ENCODE measurements around the gene NT5C3B. TPM values are rescaled to one million over a fixed set of nuclear protein-coding genes. Genes with fewer than 3 reads are reported as not detected.

The NT5C3B gene
- total RNA-seq, 1 donor: 69.8 TPM

DNA sequence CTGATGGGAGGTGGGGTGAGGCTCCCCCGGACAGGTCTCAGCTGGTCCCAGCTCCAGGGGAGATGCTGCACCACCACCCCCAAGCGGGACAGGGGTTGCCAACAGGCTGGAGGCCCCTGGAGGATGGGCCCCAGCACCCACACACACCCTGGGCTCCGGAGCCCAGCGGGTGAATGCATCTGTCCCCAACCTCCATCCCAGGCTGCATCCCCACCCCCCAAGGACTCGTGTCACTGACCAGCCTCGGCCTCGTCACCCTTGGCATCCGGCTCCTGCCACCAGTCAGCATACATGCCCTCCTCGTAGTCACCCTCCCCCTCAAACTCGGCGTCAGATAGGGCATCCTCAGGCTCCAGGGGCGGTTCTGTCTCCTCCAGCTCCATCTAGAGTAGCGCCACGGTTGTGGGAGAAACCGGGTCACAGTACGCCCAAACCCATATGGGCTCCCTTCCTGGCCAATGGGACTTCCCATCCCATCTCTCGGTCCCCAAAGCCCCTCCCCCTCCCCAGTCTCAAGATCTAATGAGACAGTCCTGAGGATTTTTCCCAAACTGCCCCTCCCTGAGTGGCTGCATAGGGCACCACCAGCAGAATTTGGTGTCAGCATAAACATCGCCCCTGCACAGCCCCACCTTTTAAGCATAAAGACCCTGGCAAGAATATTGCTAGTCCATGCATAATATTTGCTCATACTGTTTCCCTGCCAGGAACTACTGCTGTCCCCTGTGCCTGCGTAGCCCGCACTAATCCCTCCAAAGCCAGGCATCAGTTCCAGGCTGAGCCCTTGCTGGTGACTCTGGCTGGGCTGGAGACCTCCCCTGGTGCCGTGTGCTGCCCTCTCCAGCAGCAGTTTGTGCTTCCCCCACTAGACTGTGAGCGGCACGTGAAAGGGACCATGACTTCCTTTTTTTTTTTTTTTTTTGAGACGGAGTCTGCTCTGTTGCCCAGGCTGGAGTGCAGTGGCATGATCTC lies 32.7 kb downstream of the NT5C3B start:
- H3K27me3 ChIP-seq (ENCODE audit: insufficient read depth, low read length): no peaks in the 10 kb centered on the region
- TF ChIP-seq, protein P1, sequence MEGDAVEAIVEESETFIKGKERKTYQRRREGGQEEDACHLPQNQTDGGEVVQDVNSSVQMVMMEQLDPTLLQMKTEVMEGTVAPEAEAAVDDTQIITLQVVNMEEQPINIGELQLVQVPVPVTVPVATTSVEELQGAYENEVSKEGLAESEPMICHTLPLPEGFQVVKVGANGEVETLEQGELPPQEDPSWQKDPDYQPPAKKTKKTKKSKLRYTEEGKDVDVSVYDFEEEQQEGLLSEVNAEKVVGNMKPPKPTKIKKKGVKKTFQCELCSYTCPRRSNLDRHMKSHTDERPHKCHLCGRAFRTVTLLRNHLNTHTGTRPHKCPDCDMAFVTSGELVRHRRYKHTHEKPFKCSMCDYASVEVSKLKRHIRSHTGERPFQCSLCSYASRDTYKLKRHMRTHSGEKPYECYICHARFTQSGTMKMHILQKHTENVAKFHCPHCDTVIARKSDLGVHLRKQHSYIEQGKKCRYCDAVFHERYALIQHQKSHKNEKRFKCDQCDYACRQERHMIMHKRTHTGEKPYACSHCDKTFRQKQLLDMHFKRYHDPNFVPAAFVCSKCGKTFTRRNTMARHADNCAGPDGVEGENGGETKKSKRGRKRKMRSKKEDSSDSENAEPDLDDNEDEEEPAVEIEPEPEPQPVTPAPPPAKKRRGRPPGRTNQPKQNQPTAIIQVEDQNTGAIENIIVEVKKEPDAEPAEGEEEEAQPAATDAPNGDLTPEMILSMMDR (IDR thresholded peaks at IDR 0.05; ENCODE audit: extremely low read depth, low read depth, low read length): no peak
- H3K4me2 ChIP-seq (ENCODE audit: insufficient read depth, low read length): no peak overlapping the region
- no peaks in the 10 kb centered on the region for H3K9me3 ChIP-seq (ENCODE audit: low read depth, low read length)
- H4K20me1 ChIP-seq (ENCODE audit: insufficient read depth, low read length): peaks cover 13% of the 10 kb centered on the region
- no peaks in the 10 kb centered on the region for H3K79me2 ChIP-seq (ENCODE audit: insufficient read depth, low read length)
- peak; percentile 71 for DNase-seq (ENCODE audit: insufficient read length, low spot score, missing footprints)
- no peak overlapping the region for H3K4me3 ChIP-seq (ENCODE audit: insufficient read depth, low read length)
- H3K36me3 ChIP-seq (ENCODE audit: insufficient read depth, low read length): peaks cover 28% of the 10 kb centered on the region
- H2AFZ ChIP-seq (ENCODE audit: low read length): no peak overlapping the region
- H3K27ac ChIP-seq (ENCODE audit: low read depth, low read length): no peak overlapping the region
- H3K4me1 ChIP-seq (ENCODE audit: insufficient read depth, low read length): peaks cover 4% of the 10 kb centered on the region

DNA sequence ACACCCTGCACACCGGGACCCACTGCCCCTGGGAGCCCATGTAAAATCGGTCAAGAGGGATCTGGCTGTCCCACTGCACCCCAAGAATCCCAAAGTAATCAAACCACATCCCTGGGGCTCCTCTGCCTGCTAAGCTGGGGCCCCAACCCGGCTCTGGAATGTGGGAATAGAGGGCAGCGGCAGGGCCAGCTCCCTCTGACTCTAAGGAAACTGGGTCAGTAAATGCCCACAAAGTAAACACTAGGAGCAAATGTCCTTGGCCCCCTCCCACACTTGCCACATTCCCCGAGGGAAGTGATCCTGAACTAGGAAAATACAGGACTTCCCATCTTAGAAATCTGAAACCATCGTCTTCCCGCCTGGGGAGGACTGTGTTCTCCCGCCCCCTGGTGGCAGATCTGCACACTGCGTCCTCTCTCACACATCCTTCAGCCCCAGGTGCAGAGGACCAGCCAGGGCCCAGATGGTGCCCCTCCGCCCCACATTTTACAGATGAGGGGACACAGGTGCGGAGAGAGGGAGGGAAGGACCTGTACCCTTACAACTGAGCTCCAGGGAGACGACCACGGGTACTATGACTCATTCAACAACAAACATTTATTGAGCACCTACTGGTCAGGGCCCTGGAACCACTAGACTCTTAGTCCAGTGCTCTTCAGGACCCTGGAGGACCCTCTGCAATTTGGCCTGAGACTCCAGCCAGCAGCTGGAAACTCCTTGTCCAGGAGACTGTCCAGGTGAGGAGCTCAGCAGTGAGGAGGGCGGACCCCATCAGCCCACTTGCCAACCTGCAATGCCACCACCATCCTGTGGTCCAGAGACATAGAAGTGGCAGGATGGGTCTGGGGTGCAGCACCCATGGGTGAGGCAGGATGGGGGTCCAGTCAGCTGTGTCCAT lies 34.4 kb downstream of the NT5C3B start:
- H3K79me2 ChIP-seq (ENCODE audit: insufficient read depth, low read length): no peaks in the 10 kb centered on the region
- H3K36me3 ChIP-seq (ENCODE audit: insufficient read depth, low read length): peaks cover 18% of the 10 kb centered on the region
- peaks cover 8% of the 10 kb centered on the region for H4K20me1 ChIP-seq (ENCODE audit: insufficient read depth, low read length)
- DNase-seq (ENCODE audit: insufficient read length, low spot score, missing footprints): peak; percentile 96
- no peak overlapping the region for H2AFZ ChIP-seq (ENCODE audit: low read length)
- peaks cover 4% of the 10 kb centered on the region for H3K4me1 ChIP-seq (ENCODE audit: insufficient read depth, low read length)
- H3K4me2 ChIP-seq (ENCODE audit: insufficient read depth, low read length): peak overlapping the region; percentile 73
- TF ChIP-seq, protein P1 (IDR thresholded peaks at IDR 0.05; ENCODE audit: extremely low read depth, low read depth, low read length): peak; percentile 95
- H3K27ac ChIP-seq (ENCODE audit: low read depth, low read length): no peak overlapping the region
- peak overlapping the region; percentile 30 for H3K4me3 ChIP-seq (ENCODE audit: insufficient read depth, low read length)
- H3K9me3 ChIP-seq (ENCODE audit: low read depth, low read length): no peaks in the 10 kb centered on the region
- H3K27me3 ChIP-seq (ENCODE audit: insufficient read depth, low read length): no peaks in the 10 kb centered on the region

GRCh38 chr17:41800601-41801373 lies 35.2 kb downstream of the NT5C3B start:
- H2AFZ ChIP-seq (ENCODE audit: low read length): no peak overlapping the region
- H3K4me1 ChIP-seq (ENCODE audit: insufficient read depth, low read length): peaks cover 4% of the 10 kb centered on the region

More at GRCh38 chr17:41800601-41801373, 35.2 kb downstream of the NT5C3B start:
- Histone ChIP-seq H3K4me3 (ENCODE audit: insufficient read depth, low read length) (no peak overlapping the region), H3K27me3 (ENCODE audit: insufficient read depth, low read length) (no peaks in the 10 kb centered on the region), H3K36me3 (ENCODE audit: insufficient read depth, low read length) (peaks cover 10% of the 10 kb centered on the region), H3K4me2 (ENCODE audit: insufficient read depth, low read length) (peak overlapping the region; percentile 73), H3K9me3 (ENCODE audit: low read depth, low read length) (no peaks in the 10 kb centered on the region), H3K79me2 (ENCODE audit: insufficient read depth, low read length) (no peaks in the 10 kb centered on the region), H3K27ac (ENCODE audit: low read depth, low read length) (no peak overlapping the region), H4K20me1 (ENCODE audit: insufficient read depth, low read length) (peaks cover 3% of the 10 kb centered on the region)
- DNase-seq (ENCODE audit: insufficient read length, low spot score, missing footprints): peak; percentile 50
- TF ChIP-seq, protein P1 (IDR thresholded peaks at IDR 0.05; ENCODE audit: extremely low read depth, low read depth, low read length): no peak
